Spinal cord (tissue), 10 donors: ENCODE measurements around the gene RWDD4. TPM values are rescaled to one million over a fixed set of nuclear protein-coding genes. Genes with fewer than 3 reads are reported as not detected.
"Not testable (repeated sequence)": the region's sequence is repeated elsewhere in the genome, so short reads cannot be mapped to it uniquely, and the experiment has no call there.

Experiments
- DNase-seq, 6 donors: peaks; one replicate each; pipeline versions ENCODE4 v3.0.0 to v3.0.0-alpha.2; 2013 to 2015; ENCODE audit warnings: low spot score in 6 of 6, low read depth in 4 of 6
- H3K27ac ChIP-seq: one replicate; pipeline ENCODE4 v1.5.1; 2013; ENCODE audit warnings: low read depth, low read length, control low read depth
- H3K27me3 ChIP-seq: one replicate; pipeline ENCODE4 v1.6.1; 2013; ENCODE audit warnings: low read length; ENCODE audit not compliant: control insufficient read depth, insufficient read depth
- H3K36me3 ChIP-seq: one replicate; pipeline ENCODE4 v1.6.1; 2013; ENCODE audit warnings: low read length; ENCODE audit not compliant: control insufficient read depth, insufficient read depth
- H3K4me1 ChIP-seq: one replicate; pipeline ENCODE4 v1.6.1; 2013; ENCODE audit warnings: low read length; ENCODE audit not compliant: control insufficient read depth, insufficient read depth
- H3K4me3 ChIP-seq: one replicate; pipeline ENCODE4 v1.5.1; 2013; ENCODE audit warnings: low read depth, low read length, control low read depth
- H3K9me3 ChIP-seq: one replicate; pipeline ENCODE4 v1.6.1; 2013; ENCODE audit warnings: low read length; ENCODE audit not compliant: control insufficient read depth, insufficient read depth
- WGBS: methylation state at CpG from one replicate; pipeline ENCODE4 v1.1.5; 2013; ENCODE audit warnings: missing lambda C conversion rate; ENCODE audit not compliant: insufficient coverage; 5-methylcytosine and 5-hydroxymethylcytosine counted together
- polyA plus RNA-seq, 2 donors: library from polyadenylated mRNA; unstranded; fragments of 120-200 nt; gene quantifications; one replicate each; pipeline ENCODE4 v1.2.1, GENCODE V29; 2013; ENCODE audit not compliant: insufficient read length in 2 of 2
- total RNA-seq, 2 donors: library from RNA; depleted of rRNA in 1 of 2; stranded (reverse); fragments of 120-200 nt in 1 of 2; fragments of >200 nt in 1 of 2; gene quantifications; one replicate each; pipeline versions ENCODE4 v1.2.3 to v1.2.4, GENCODE V29; 2013 to 2014
- donor health status: healthy.

RWDD4 gene
- total and polyA plus RNA-seq, 4 donors = 20.9 to 31.1 (median 24.2) TPM

GRCh38 chr4:183627979-183628588 lies 30.9 kb downstream of the RWDD4 start:
- Histone ChIP-seq H3K4me1 (no peaks in the 10 kb centered on the region), H3K36me3 (no peaks in the 10 kb centered on the region), H3K27ac (no peak overlapping the region), H3K4me3 (no peak overlapping the region), H3K27me3 (no peaks in the 10 kb centered on the region), H3K9me3 (no peaks in the 10 kb centered on the region)
- DNase-seq = peak in 1 of 6 donors; percentile 37
- WGBS = 79% methylated on average over 9 of the region's 12 CpGs

DNA sequence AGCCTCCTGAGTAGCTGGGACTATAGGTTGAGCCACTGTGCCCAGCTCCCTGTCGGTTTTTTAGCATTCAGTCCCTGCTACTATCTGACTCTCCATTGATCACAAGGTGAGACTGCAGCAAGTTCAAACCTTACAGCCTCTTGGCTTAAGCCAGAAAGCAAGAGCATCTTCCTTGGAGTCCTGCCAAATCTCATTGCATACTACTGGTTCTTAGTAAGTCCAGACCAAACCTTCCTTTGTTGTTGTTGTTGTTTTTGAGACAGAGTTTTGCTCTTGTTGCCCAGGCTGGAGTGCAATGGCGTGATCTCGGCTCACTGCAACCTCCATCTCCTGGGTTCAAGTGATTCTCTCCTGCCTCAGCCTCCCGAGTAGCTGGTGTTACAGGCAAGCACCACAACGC lies 31.7 kb downstream of the RWDD4 start:
- not testable (repeated sequence) for H3K27me3 ChIP-seq, H3K9me3 ChIP-seq, H3K4me3 ChIP-seq, H3K36me3 ChIP-seq, H3K27ac ChIP-seq, H3K4me1 ChIP-seq, DNase-seq
- WGBS = 95% methylated on average over 4 of the region's 5 CpGs

GRCh38 chr4:183626168-183626567 lies 32.8 kb downstream of the RWDD4 start:
- Histone ChIP-seq H3K4me1 (no peaks in the 10 kb centered on the region), H3K36me3 (no peaks in the 10 kb centered on the region), H3K27ac (no peak overlapping the region), H3K9me3 (no peaks in the 10 kb centered on the region), H3K27me3 (no peaks in the 10 kb centered on the region), H3K4me3 (no peak overlapping the region)
- no peak for DNase-seq
- 79% methylated on average over 5 of the region's 6 CpGs for WGBS

- WGBS = 98% methylated on average over 4 of the region's 6 CpGs
These were observed 34.4 kb downstream of the RWDD4 start for GRCh38 chr4:183624548-183624947.

DNA sequence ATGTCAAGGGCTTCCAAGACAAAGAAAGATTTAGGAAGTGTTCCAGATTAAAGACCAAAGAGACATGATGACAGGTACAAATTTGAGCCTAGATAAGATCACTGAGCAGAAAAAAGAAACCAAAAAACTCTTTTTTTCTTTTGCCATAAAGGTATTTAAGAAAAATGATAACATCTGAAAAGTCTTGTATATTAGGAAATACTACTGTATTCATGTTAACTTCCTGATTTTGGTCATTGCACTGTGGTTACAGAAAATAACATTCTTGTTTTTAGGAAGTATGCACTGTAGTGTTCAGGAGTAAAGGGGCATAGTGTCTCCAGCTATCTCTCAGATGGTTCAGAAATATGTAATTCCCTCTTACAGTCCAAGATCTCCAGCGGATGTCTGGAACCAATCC lies 37.1 kb downstream of the RWDD4 start:
- WGBS = no CpG with 5 or more reads among the region's 1 CpG
- Histone ChIP-seq H3K4me1 (peaks cover 9% of the 10 kb centered on the region), H3K4me3 (no peak overlapping the region), H3K27ac (no peak overlapping the region), H3K27me3 (no peaks in the 10 kb centered on the region), H3K36me3 (no peaks in the 10 kb centered on the region), H3K9me3 (no peaks in the 10 kb centered on the region)
- DNase-seq = no peak

More at GRCh38 chr4:183624548-183624947, 34.4 kb downstream of the RWDD4 start:
- Histone ChIP-seq H3K9me3 (no peaks in the 10 kb centered on the region), H3K4me3 (no peak overlapping the region), H3K36me3 (no peaks in the 10 kb centered on the region), H3K4me1 (no peaks in the 10 kb centered on the region), H3K27me3 (no peaks in the 10 kb centered on the region), H3K27ac (no peak overlapping the region)
- no peak for DNase-seq

- H3K36me3 ChIP-seq = no peaks in the 10 kb centered on the region
These were observed 38.6 kb downstream of the RWDD4 start for GRCh38 chr4:183620421-183620820.

DNA sequence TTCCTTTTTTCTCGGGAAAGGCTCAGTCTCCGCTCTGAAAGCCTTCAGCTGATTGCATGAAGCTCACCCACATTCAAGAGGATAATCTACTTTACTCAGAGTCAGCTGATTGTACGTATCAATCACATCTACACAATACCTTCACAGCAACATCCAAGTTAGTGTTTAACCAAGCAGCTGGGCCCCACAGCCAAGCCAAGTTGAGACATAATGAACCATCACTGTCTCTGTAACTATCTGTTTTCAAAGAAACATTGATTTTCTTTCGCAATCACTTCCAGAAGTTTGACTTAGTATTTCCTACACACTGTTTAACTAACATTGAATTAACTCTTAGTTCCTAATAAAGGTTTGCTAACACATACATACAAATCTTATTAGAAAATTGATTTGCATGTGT lies 40.3 kb downstream of the RWDD4 start:
- Histone ChIP-seq H3K4me1 (peaks cover 9% of the 10 kb centered on the region), H3K36me3 (no peaks in the 10 kb centered on the region), H3K27me3 (no peaks in the 10 kb centered on the region), H3K27ac (peak overlapping the region; percentile 61), H3K4me3 (no peak overlapping the region), H3K9me3 (no peaks in the 10 kb centered on the region)
- 22% methylated on average over 3 of the region's 4 CpGs for WGBS
- peak in 3 of 6 donors; percentile 24 to 75 (median 29) for DNase-seq

More at GRCh38 chr4:183620421-183620820, 38.6 kb downstream of the RWDD4 start:
- H3K27ac ChIP-seq = no peak overlapping the region
- WGBS = 83% methylated on average over 1 of the region's 2 CpGs
- no peak for DNase-seq
- no peak overlapping the region for H3K4me3 ChIP-seq
- H3K4me1 ChIP-seq = peaks cover 9% of the 10 kb centered on the region
- no peaks in the 10 kb centered on the region for H3K9me3 ChIP-seq
- no peaks in the 10 kb centered on the region for H3K27me3 ChIP-seq

DNA sequence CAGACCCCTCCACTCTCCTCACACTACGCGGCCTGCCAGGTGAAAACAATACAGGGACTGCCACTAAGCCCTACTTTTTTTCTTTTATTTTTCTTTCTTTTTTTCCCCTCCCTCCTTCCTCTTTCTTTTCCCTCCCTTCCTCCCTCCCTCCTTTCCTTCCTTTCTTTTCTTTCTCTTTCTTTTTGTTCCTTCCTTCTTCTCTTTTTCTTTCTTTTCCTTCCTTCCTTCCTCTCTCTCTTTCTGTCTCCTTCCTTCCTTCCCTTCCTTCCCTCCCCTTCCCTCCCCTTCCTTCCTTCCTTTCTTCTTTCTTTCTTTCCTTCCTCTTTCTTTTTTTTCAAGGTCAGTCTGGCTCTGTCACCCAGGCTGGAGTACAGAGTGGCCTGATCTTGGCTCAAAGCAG lies 41.9 kb downstream of the RWDD4 start:
- WGBS = 89% methylated on average over 2 of the region's 2 CpGs

DNA sequence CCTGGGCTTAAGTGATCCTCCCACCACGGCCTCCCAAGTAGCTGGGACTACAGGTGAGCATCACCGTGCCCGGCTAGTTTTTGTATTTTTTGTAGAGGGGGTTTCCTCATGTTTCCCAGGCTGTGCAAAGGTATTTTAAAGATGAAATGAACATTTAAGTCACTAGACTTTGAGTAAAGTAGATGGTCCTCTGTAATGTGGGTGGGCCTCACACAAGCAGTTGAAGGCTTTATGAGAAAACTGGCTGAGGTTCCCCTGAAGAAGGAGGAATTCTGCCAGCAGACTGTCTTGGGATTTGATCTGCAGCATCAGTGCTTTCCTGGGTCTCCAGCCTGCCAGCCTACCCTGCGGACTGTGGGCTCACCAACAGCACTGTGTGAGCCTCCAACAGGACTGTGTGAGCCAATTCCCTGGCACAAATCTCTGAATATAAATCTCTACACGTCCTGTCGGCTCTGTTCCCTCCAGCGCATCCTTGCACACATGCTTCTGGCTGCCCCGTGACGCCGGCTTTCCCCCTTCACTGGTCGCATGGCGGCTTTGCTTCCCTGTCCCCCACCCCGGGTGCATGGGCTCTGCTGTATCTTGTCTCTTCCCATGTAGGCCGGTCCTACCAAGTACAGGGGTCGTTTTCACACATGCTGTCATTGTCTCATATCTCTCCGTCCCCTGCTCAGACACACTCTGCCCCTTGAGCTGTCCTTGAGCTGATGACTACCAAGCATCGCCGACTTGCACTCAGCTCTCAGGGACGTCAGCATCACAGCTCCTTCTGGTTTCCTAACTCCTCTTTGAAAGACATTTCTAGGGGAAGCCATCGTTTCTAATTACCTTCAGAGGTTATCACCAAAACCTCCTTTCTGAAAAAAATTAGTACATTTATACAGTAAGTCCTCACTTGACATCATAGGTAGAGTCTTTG lies 46.4 kb downstream of the RWDD4 start:
- no peak overlapping the region for H3K27ac ChIP-seq
- H3K9me3 ChIP-seq = no peaks in the 10 kb centered on the region
- H3K4me3 ChIP-seq = no peak overlapping the region
- WGBS = 91% methylated on average over 19 of the region's 20 CpGs
- DNase-seq = no peak
- no peaks in the 10 kb centered on the region for H3K36me3 ChIP-seq
- H3K27me3 ChIP-seq = no peaks in the 10 kb centered on the region
- no peaks in the 10 kb centered on the region for H3K4me1 ChIP-seq

More for the DNA sequence above, 41.9 kb downstream of the RWDD4 start:
- no peaks in the 10 kb centered on the region for H3K27me3 ChIP-seq
- H3K4me1 ChIP-seq = peaks cover 9% of the 10 kb centered on the region
- no peak overlapping the region for H3K4me3 ChIP-seq
- DNase-seq = no peak
- H3K27ac ChIP-seq = no peak overlapping the region
- H3K36me3 ChIP-seq = no peaks in the 10 kb centered on the region
- no peaks in the 10 kb centered on the region for H3K9me3 ChIP-seq
